GM10847 (cell line): ENCODE measurements around the gene HCRT.

Experiments
- POLR2A ChIP-seq: IDR thresholded peaks from 2 replicates; pipeline ENCODE4 v1.6.1; 2011; ENCODE audit not compliant: insufficient read length; ENCODE audit errors: extremely low read depth

HCRT gene

GRCh38 chr17:42200706-42201457 lies 15.6 kb upstream of the HCRT start:
- no peak for TF ChIP-seq POLR2A

GRCh38 chr17:42199416-42200011 lies 14.3 kb upstream of the HCRT start:
- no peak for TF ChIP-seq POLR2A

- no peak for TF ChIP-seq POLR2A
Observed at GRCh38 chr17:42198897-42199296, 13.6 kb upstream of the HCRT start.

- no peak for TF ChIP-seq POLR2A
Observed at GRCh38 chr17:42197564-42198156, 12.4 kb upstream of the HCRT start.

- TF ChIP-seq POLR2A = peak; percentile 48
Observed at GRCh38 chr17:42193969-42194899, 9.0 kb upstream of the HCRT start, which contains the start of gene GHDC. Gene GHDC (minus strand): TSS chr17:42194494. CDS start chr17:42193581, 913 bp downstream.

- TF ChIP-seq POLR2A = no peak
Observed at GRCh38 chr17:42193216-42193968, 8.1 kb upstream of the HCRT start.

GRCh38 chr17:42192189-42193126 lies 7.2 kb upstream of the HCRT start:
- TF ChIP-seq POLR2A = no peak

GRCh38 chr17:42191275-42191608 lies 6.0 kb upstream of the HCRT start:
- TF ChIP-seq POLR2A = no peak

GRCh38 chr17:42190491-42191274 lies 5.4 kb upstream of the HCRT start:
- no peak for TF ChIP-seq POLR2A

GRCh38 chr17:42189651-42189965 lies 4.4 kb upstream of the HCRT start:
- TF ChIP-seq POLR2A = no peak

GRCh38 chr17:42188749-42189650 lies 3.7 kb upstream of the HCRT start:
- no peak for TF ChIP-seq POLR2A

- TF ChIP-seq POLR2A = no peak
Observed at GRCh38 chr17:42187833-42188232, 2.6 kb upstream of the HCRT start.
